ENCODE measurements around the gene CFL1. TPM values are rescaled to one million over a fixed set of nuclear protein-coding genes. Genes with fewer than 3 reads are reported as not detected.

The CFL1 gene
- total and polyA plus RNA-seq, 2 of the 8 experiments (the other 6 are each of a cell fraction or from before 2014, with no cell fraction given) = 1,252 to 1,365 TPM

GRCh38 chr11:65817835-65818680 is 39.9 kb downstream of the CFL1 start:
- Histone ChIP-seq H3K27ac (ENCODE audit: low read depth, low read length) (no peak overlapping the region), H4K20me1 (replicated peaks in 1 of 2; ENCODE audit: control insufficient read depth in 1 of 2, insufficient read depth in 2 of 2, low read length in 2 of 2) (no peaks in the 10 kb centered on the region), H3K4me1 (replicated peaks in 1 of 4; ENCODE audit: control insufficient read depth in 3 of 4, insufficient read depth in 4 of 4, low read length in 3 of 4) (no peaks in the 10 kb centered on the region), H2BK120ac (replicated peaks; ENCODE audit: low read depth, low read length) (peak overlapping the region; percentile 92), H3K79me2 (ENCODE audit: control insufficient read depth in 1 of 2, insufficient read depth in 2 of 2, low read length in 2 of 2) (no peaks in the 10 kb centered on the region), H3K36me3 (ENCODE audit: control insufficient read depth in 2 of 4, insufficient read depth in 4 of 4, low read length in 3 of 4) (no peaks in the 10 kb centered on the region), H2BK5ac (ENCODE audit: low read depth, low read length) (no peak overlapping the region), H3K4me3 (ENCODE audit: extremely low read depth in 1 of 4, insufficient read depth in 2 of 4, low read depth in 3 of 4, low read length in 4 of 4) (peak overlapping the region; percentile 41 to 74 (median 67)), H3K23me2 (ENCODE audit: low read depth, low read length) (0 out of 2 replicates have a peak, but pooled peaks cover 1% of the 10 kb centered on the region), H2BK20ac (ENCODE audit: low read length) (no peak overlapping the region), H2AFZ (ENCODE audit: low read length) (peak overlapping the region; percentile 89; the same call in 1 of the 2 replicates), H4K8ac (ENCODE audit: extremely low read depth, insufficient read depth, low read length) (peak overlapping the region; percentile 75), H3K27me3 (replicated peaks in 1 of 4; ENCODE audit: control insufficient read depth in 3 of 4, extremely low read depth in 1 of 4, insufficient read depth in 3 of 4, low read length in 3 of 4) (peaks cover 0 to 11% (median 4%) of the 10 kb centered on the region in 4 experiments; a peak in 4 of 7 replicates), H3K9ac (replicated peaks in 1 of 4; ENCODE audit: extremely low read depth in 1 of 4, low read depth in 3 of 4, low read length in 3 of 4) (peak overlapping the region in 1 of 4 experiments; percentile 26; a peak in 2 of 7 replicates), H4K5ac (ENCODE audit: insufficient read length, low read depth, low read length) (peak overlapping the region; percentile 68), H3K9me3 (ENCODE audit: insufficient read depth in 2 of 2, low read depth in 1 of 2, low read length in 1 of 2) (no peaks in the 10 kb centered on the region), H2BK12ac (ENCODE audit: low read depth, low read length) (0 out of 2 replicates have a peak overlapping the region, but pooled peaks have one; percentile 39), H3K4me2 (ENCODE audit: insufficient read depth in 1 of 2, low read depth in 2 of 2, low read length in 2 of 2) (peak overlapping the region; percentile 28 to 75), H4K91ac (replicated peaks; ENCODE audit: insufficient read length, low read length) (peak overlapping the region; percentile 65), H2AK5ac (ENCODE audit: low read depth, low read length) (no peak overlapping the region), H2BK15ac (ENCODE audit: low read length) (peak overlapping the region; percentile 98; the same call in 1 of the 2 replicates), H3K79me1 (ENCODE audit: low read depth, low read length) (no peaks in the 10 kb centered on the region), H3K18ac (ENCODE audit: extremely low read depth, low read length) (peak overlapping the region; percentile 90; the same call in 1 of the 2 replicates), H3K23ac (ENCODE audit: insufficient read length) (no peak overlapping the region), H3K56ac (replicated peaks; ENCODE audit: insufficient read length, low read depth, low read length) (no peak overlapping the region), H3K4ac (replicated peaks; ENCODE audit: insufficient read length, low read depth, low read length) (peak overlapping the region; percentile 96), H3K14ac (ENCODE audit: insufficient read length) (no peak overlapping the region)
- 10% methylated on average over 62 of the region's 74 CpGs; no CpG with 5 or more reads in 1 of the 2 experiments for WGBS, 2 experiments (ENCODE audit: extremely low coverage in 1 of 2, insufficient coverage in 1 of 2, insufficient read length in 1 of 2, insufficient replicate concordance in 2 of 2, low coverage in 1 of 2, low lambda C conversion rate in 2 of 2, missing lambda C conversion rate in 1 of 2)
- CTCF ChIA-PET (ENCODE audit: partially characterized antibody) = interaction anchor here (0.6 to 19.6 kb wide), 37 partner anchors 9 to 1281 kb away, joined by 3 to 347 read pairs (median 5); partner anchors contain the start of genes AP5B1, CCDC85B, FIBP and KAT5
- FAIRE-seq (no peak), DNase-seq (ENCODE audit: low read depth in 1 of 2, low spot score in 2 of 2) (peak; percentile 53 to 99)
- POLR2A ChIA-PET (ENCODE audit: partially characterized antibody) = interaction anchor here (0.5 to 1.7 kb wide), 9 partner anchors 11 to 105 kb away, joined by 3 to 7 read pairs (median 4); partner anchors contain the start of gene SNX32
- TF ChIP-seq BACH1 (IDR thresholded peaks at IDR 0.05; ENCODE audit: low read length) = peak; percentile 64
- no peak for TF ChIP-seq FOSL1 (IDR thresholded peaks at IDR 0.05; ENCODE audit: insufficient read depth, low read depth, low read length)
- no peak for TF ChIP-seq JUN (IDR thresholded peaks at IDR 0.05; ENCODE audit: low read depth, low read length)
- no peak for TF ChIP-seq RFX5 (IDR thresholded peaks at IDR 0.05; ENCODE audit: borderline replicate concordance, low read depth, low read length)
- no peak; the same call in 1 of the 2 replicates for TF ChIP-seq TBP (IDR thresholded peaks at IDR 0.05; ENCODE audit: low read depth, low read length)
- TF ChIP-seq POLR2A (IDR thresholded peaks at IDR 0.05; ENCODE audit: control extremely low read depth in 1 of 2, low read depth in 2 of 2, low read length in 2 of 2) = no peak
- no peak for TF ChIP-seq MAFK (IDR thresholded peaks at IDR 0.05; ENCODE audit: low read depth, low read length)
- TF ChIP-seq GTF2F1 (IDR thresholded peaks at IDR 0.05; ENCODE audit: borderline replicate concordance, low read depth, low read length) = no peak
- 0 out of 2 replicates have a peak, but pooled peaks have one; percentile 29 for TF ChIP-seq SP1 (IDR thresholded peaks at IDR 0.05; ENCODE audit: low read depth, low read length)
- TF ChIP-seq CHD1 (IDR thresholded peaks at IDR 0.05; ENCODE audit: low read depth, low read length) = no peak
- TF ChIP-seq KDM1A (IDR thresholded peaks at IDR 0.05; ENCODE audit: borderline replicate concordance, low read length) = peak; percentile 99
- TF ChIP-seq BCL11A (IDR thresholded peaks at IDR 0.05; ENCODE audit: low read depth in 2 of 2, low read length in 2 of 2) = no peak

All from H1 (cell line).